GM13976 (cell line): ENCODE data around the gene HELZ.

Source experiments
- DNase-seq: peaks from one replicate; pipeline ENCODE4 v3.0.0; 2012; ENCODE audit warnings: low spot score
- in situ Hi-C: fragments of 300-500 bp; cut with MboI; formaldehyde crosslinking; loops from one replicate; pipeline ENCODE4 v1.12.0; 2022; ENCODE audit warnings: low sequenced_read_pairs, mixed read lengths, inconsistent platforms; ENCODE audit not compliant: unreplicated experiment
- TF ChIP-seq, protein P1 (sequence below): IDR thresholded peaks from 2 replicates; pipeline ENCODE4 v1.5.1; 2012; ENCODE audit warnings: borderline replicate concordance, mild to moderate bottlenecking; ENCODE audit not compliant: insufficient read depth; ENCODE audit errors: extremely low read depth, missing control alignments, control extremely low read depth

The HELZ gene

GRCh38 chr17:67033613-67034012, 211.4 kb downstream of the HELZ start:
- in situ Hi-C loops, result no loop called here
- no peak for DNase-seq
- TF ChIP-seq, protein P1, sequence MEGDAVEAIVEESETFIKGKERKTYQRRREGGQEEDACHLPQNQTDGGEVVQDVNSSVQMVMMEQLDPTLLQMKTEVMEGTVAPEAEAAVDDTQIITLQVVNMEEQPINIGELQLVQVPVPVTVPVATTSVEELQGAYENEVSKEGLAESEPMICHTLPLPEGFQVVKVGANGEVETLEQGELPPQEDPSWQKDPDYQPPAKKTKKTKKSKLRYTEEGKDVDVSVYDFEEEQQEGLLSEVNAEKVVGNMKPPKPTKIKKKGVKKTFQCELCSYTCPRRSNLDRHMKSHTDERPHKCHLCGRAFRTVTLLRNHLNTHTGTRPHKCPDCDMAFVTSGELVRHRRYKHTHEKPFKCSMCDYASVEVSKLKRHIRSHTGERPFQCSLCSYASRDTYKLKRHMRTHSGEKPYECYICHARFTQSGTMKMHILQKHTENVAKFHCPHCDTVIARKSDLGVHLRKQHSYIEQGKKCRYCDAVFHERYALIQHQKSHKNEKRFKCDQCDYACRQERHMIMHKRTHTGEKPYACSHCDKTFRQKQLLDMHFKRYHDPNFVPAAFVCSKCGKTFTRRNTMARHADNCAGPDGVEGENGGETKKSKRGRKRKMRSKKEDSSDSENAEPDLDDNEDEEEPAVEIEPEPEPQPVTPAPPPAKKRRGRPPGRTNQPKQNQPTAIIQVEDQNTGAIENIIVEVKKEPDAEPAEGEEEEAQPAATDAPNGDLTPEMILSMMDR, result no peak

DNA sequence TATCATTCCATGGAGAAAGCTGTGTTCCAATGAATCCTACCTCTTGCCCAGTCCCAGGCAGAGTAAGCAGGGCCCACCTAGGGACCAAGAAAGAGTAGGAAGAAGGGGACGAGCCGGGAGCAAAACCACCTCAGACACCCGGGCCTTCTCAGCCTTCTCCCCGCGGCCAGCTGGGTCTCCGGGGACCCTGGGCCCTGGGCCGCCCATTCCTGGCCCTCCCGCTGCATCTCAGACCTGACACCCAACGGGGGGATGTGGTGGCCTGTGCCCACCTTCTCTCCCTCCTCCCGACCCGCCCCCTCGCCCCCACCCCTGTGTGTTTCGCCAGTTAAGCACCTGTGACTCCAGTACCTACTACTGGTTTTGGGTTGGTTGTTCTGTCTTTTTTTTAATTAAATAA, 212.0 kb downstream of the HELZ start:
- DNase-seq, result no peak
- in situ Hi-C loops, result no loop called here
- TF ChIP-seq, protein P1, result no peak

- no peak for DNase-seq
- in situ Hi-C loops, result no loop called here
- TF ChIP-seq, protein P1, result no peak
These were observed 212.6 kb downstream of the HELZ start for GRCh38 chr17:67032382-67032781.

DNA sequence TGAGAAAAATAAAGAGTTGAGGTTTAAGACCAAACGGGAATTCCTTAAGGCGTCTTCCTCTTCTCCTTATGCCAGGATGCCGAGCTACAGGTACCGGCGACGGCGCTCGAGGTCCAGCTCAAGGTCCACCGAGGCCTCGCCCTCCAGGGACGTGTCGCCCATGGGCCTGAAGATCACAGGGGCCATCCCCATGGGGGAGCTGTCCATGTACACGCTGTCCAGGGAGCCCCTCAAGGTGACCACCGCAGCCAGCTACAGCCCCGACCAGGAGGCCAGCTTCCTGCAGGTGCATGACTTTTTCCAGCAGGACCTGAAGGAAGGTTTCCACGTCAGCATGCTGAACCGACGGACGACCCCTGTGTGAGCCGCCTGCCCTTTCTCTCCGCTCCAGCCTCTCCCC, 214.4 kb downstream of the HELZ start:
- in situ Hi-C loops, result no loop called here
- DNase-seq, result no peak
- TF ChIP-seq, protein P1, result no peak

- TF ChIP-seq, protein P1, result no peak
- no peak for DNase-seq
- in situ Hi-C loops, result no loop called here
These were observed 217.9 kb downstream of the HELZ start for GRCh38 chr17:67027031-67027628.

DNA sequence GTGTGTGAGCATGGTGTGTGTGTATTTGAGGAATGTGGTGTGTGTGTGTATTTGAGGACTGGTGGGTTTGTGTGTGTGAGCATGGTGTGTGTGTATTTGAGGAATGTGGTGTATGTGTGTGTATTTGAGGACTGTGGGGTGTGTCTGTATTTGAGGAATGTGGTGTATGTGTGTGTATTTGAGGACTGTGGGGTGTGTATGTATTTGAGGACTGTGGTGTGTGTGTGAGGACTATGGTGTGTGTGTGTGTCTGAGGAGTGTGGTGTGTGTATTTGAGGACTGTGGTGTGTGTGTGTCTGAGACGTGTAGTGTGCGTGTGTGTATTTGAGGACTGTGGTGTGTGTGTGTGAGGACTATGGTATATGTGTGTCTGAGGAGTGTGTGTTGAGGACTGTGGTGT, 218.7 kb downstream of the HELZ start:
- TF ChIP-seq, protein P1, result no peak
- in situ Hi-C loops, result no loop called here
- DNase-seq, result no peak
